Activated CD8-positive, alpha-beta memory T cell treated with anti-CD3 and anti-CD28 coated beads, Interleukin-2, amount 50 U/mL, for 1 hour (primary cell): Measurements from ENCODE around the gene HMGCR.

Source experiments
- DNase-seq: peaks from one replicate; pipeline ENCODE4 v3.0.0-alpha.2; 2020; ENCODE audit errors: extremely low read depth

Gene HMGCR

DNA sequence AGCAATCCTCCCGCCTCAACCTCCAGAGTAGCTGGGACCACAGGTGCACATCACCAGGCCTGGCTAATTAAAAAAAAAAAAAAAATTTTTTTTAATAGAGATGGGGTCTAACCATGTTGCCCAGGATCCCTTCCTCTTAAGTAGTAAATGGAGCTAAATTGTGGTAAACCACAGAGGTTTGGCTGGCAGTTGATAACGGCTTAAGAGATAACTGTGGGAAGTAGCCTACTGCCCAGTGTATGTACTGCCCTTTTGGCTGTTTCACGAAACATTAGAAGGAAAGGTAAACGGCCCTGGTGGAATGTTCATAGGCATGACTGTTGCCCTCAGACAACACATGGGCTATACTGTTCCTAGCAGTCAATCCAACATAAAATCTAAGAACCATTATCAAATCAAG lies 44.4 kb downstream of the HMGCR start:
- DNase-seq, result no peak

DNA sequence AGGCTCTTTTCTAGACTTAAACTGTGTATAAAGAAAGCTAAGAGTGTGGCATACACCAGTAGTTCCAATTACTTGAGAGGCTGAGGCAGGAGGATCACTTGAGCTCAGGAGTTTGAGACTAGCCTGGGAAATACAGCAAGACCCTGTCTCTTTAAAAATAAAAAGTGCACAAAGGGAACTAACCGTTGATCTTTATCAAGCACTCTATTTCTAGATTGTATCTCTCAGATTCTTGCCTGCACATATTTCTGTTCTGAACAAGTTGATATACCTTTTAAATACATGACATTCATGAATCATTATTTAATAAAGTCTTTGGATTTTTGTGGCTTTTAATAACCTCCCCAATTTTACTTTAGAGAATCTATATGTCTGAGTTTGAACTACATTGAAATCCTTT lies 47.2 kb downstream of the HMGCR start:
- no peak for DNase-seq

DNA sequence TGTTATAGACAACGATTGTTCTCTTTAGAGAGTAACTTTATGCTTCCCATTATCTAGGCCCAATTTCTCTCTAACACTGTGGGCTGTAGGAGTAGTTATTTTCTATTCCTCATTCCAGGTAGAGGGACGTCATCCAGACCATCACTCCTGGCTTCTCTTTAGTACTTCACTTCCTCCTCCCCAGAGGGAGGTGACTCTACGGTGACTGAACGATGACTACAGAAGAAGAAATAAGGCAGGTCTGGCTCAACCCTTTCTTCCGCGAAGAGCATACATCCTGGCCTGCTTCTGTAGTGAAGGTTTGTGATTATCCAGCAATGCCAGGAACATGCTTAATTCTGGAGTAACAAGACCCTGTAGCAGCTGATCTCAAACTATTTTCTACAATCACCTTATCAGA lies 50.8 kb downstream of the HMGCR start:
- no peak for DNase-seq

DNA sequence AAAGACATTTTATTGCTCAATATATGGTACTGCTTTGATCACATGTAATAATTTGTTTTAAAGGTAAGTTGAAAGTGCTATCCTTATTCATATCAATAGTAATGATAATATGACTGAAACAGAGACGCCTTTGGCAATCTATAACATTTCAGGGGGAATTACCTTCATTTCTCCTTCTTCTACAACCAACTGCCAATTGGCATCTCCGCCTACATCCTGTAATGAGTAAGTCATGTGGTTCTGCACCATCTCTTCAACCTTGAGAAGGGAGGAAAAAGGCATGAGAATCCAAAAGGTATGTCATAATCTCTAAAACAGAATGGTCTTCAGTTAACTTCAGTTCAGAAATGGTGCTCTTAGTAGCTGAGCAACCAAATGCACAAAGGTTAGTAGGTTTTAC lies 52.4 kb downstream of the HMGCR start:
- DNase-seq, result no peak

DNA sequence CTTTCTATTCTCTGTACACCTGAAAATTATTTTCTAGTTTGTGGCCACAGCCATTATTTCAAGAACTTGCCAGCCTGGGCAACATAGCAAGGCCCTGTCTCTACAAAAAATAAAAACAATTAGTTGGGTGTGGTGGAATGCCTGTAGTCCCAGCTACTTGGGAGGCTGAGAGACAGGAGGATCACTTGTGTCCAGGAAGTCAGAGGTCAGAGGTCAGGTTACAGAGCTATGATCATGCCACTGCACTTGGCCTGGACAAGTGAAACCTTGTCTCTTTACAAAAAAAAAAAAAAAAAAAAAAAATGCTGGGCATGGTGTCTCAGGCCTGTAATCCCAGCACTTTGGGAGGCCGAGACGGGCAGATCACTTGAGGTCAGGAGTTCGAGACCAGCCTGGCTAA lies 58.3 kb downstream of the HMGCR start:
- no peak for DNase-seq

DNA sequence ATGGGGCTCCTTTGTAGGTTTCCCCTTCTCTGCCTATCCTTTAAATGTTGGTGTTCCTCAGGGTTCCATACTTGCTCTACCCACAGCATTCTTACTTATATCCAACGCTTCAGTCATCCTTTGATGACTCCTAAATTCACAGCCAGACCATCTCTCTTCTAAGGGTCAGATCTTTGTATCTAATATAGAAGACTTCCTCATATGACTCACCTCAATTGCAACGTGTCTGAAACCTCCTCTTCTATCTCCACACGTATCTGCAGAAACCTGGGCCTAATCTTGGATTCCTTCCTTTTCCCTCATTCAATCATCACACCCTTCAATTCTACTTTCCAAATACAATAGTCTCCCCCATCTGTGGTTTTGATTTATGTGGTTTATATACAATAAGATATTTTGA lies 68.3 kb downstream of the HMGCR start:
- no peak for DNase-seq
